ENCODE data around the gene CSMD2.
A peak's percentile ranks its signal among the peaks of the same experiment; 100 is the strongest.

Gene CSMD2

GRCh38 chr1:34166625-34167361 lies 1.8 kb upstream of the CSMD2 start:
- TF ChIP-seq CTCF (IDR thresholded peaks at IDR 0.05), result no peak
- peak overlapping the region; percentile 71 for H3K4me3 ChIP-seq
- no peak overlapping the region for H3K27ac ChIP-seq
- DNase-seq (ENCODE audit: low spot score), result no peak

GRCh38 chr1:34166191-34166624 lies 1.2 kb upstream of the CSMD2 start:
- Histone ChIP-seq H3K27ac (no peak overlapping the region), H3K4me3 (peak overlapping the region; percentile 71)
- no peak for DNase-seq (ENCODE audit: low spot score)
- TF ChIP-seq CTCF (IDR thresholded peaks at IDR 0.05), result no peak

- peak overlapping the region; percentile 71 for H3K4me3 ChIP-seq
- H3K27ac ChIP-seq, result no peak overlapping the region
- TF ChIP-seq CTCF (IDR thresholded peaks at IDR 0.05), result no peak
- DNase-seq (ENCODE audit: low spot score), result no peak
Measured at GRCh38 chr1:34165422-34165921, 442 bp upstream of the CSMD2 start.

- DNase-seq (ENCODE audit: low spot score), result no peak
- no peak overlapping the region for H3K27ac ChIP-seq
- peak overlapping the region; percentile 71 for H3K4me3 ChIP-seq
- no peak for TF ChIP-seq CTCF (IDR thresholded peaks at IDR 0.05)
Measured at GRCh38 chr1:34163792-34164731, 968 bp downstream of the CSMD2 start.

- DNase-seq (ENCODE audit: low spot score), result no peak
- TF ChIP-seq CTCF (IDR thresholded peaks at IDR 0.05), result peak; percentile 48
- peak overlapping the region; percentile 71 for H3K4me3 ChIP-seq
- H3K27ac ChIP-seq, result no peak overlapping the region
Measured at GRCh38 chr1:34162852-34163766, 1.9 kb downstream of the CSMD2 start.

GRCh38 chr1:34156739-34157138 lies 8.3 kb downstream of the CSMD2 start:
- DNase-seq (ENCODE audit: low spot score), result no peak
- H3K27ac ChIP-seq, result no peak overlapping the region
- no peak for TF ChIP-seq CTCF (IDR thresholded peaks at IDR 0.05)
- H3K4me3 ChIP-seq, result no peak overlapping the region

All from coronary artery (tissue), 2 donors.